GM19455 (cell line): Measurements from ENCODE around the gene SDCBP2.

Experiments
- ATAC-seq: cut with Tn5 transposase; IDR thresholded peaks from one replicate; pipeline ENCODE4 v1.9.1; 2021; ENCODE audit not compliant: unreplicated experiment

The SDCBP2 gene

DNA sequence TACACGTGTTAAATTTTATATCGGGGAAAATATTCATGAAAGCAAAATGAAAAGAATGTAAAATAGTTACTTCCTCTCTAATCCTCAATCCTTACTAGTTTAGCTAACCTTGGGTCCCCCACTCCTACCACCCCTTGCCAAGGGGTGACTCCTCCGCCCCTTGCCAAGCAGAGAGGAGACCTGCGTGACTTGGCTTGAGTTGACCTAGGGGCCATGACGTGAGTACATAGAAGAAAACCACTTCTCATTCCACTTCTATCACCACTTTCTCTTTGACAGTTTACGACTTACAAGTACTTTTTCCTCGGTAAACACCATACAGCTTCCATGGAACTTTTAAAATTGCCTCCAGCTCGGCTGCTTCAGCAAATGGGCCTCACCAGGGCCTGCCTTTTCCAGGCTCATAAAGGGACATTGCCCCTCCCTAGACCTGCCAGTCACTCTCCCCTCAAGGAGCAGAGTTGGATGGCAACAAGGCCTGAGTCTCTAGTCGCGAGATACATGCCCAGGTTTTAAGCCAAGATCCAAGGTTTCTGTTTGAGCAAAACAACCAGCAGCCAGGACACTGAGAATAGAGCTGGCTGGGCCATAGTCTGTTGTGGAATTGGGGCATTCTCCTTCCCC, 29.9 kb downstream of the SDCBP2 start:
- ATAC-seq: no peak

- ATAC-seq: no peak
Observed at GRCh38 chr20:1298166-1298565, 30.8 kb downstream of the SDCBP2 start.

- no peak for ATAC-seq
Observed at GRCh38 chr20:1297486-1297885, 31.5 kb downstream of the SDCBP2 start.

DNA sequence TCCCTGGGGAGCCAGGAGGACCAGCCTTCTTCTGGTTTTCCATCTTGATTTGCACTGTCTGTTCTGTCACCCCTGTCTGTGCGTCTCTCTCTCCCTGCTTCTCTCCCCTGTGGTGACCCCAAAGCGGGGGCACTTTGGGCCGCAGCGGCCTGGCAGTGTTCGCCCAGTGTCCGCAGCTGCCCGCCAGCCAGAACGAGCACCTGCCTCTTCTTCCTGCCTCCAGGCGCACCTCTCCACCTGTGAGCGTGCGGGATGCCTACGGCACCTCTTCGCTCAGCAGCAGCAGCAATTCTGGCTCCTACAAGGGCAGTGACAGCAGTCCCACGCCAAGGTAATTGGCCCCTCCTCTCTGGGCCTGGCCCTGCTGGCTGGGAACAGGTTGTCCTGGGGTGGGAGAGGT, 32.0 kb downstream of the SDCBP2 start:
- ATAC-seq: no peak

- ATAC-seq: no peak
Observed at GRCh38 chr20:1296117-1296610, 32.8 kb downstream of the SDCBP2 start.

GRCh38 chr20:1295276-1295930, 33.5 kb downstream of the SDCBP2 start:
- ATAC-seq: no peak

DNA sequence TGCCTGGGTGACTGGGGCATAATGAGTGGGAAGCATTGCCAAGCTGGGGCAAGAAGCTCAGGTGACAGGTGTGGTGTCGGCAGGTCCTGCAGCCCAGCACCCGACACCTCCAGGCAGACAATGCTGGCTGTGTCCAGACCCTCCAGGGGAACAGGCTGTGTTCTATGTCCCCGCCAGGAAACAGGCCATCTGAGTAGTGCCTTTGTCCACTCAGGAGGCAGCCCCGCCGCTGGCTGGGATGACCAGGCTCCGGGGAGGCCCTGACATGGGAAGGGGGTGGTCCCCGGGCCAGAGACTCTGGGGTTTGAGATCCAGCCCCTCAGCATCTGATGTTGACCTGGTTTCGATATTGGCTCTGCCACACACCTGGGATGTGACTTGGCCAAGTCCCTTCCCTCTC, 34.4 kb downstream of the SDCBP2 start:
- no peak for ATAC-seq

- no peak for ATAC-seq
Observed at GRCh38 chr20:1293641-1294379, 35.1 kb downstream of the SDCBP2 start.

- no peak for ATAC-seq
Observed at GRCh38 chr20:1292620-1293019, 36.3 kb downstream of the SDCBP2 start.

DNA sequence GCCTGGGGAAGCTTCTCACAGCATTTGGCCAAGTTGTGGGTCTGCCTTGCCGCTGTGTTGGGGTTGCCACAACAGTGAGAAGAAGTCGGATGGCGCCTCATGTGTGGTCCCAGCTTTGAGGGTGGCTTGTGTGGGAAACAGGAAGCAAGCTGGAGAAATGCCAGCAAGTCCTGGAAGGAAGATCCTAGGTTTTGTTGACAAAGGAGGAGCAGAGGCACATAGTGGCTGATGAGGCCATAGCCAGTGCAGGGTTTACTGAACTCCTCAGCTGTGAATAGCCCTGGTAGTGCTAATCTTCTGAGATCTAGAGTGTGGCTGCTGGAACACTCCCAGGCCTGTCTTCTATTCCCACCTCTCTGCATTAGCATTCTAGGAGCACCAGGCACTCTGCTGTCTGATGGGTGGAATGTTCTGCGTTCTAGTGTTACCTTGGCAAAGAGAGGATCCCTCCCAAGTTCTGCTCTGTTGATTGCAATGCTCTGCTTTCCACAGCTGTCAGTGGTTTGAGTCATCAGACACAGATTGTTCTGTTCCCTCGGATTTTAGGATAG, 37.7 kb downstream of the SDCBP2 start:
- ATAC-seq: no peak

DNA sequence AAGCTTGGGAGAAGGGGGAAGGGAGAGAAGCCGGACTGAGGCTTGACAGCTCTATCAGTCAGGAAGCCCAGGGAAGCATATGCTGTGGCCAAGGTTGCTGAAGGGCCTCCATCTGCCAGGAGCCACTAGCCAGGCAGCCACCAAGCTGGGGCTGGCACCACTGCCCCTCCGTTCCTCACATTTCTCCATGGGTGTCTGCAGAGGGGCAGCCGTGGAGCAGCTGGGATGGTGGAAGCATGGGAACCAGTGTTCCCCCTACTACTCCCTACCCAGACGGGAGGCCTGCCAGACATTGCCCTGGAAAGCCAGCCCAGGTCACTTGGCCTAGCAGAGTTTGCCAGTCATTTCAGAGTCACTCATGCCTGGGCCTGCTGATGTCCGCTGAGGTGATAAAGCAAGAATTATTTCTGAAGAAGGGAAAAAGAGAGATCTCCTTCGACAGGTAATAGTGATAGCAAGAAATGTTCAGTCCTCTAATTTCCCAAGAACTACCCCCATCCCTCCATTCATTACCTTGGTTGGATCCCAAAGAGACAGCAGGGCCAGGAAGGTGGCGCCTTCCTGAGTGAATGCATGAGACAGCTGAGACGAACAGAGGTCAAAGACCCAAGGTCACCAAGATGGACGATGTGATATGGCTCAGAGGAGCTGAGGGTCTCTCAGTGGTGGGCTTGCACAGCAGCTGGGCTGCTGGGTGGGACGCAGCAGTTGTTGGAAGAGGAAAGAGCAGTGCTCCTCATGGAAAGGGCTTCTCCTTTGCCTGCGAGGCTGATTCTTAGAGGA, 41.0 kb downstream of the SDCBP2 start:
- ATAC-seq: no peak

GRCh38 chr20:1287306-1287705, 41.6 kb downstream of the SDCBP2 start:
- no peak for ATAC-seq

- ATAC-seq: no peak
Observed at GRCh38 chr20:1286267-1287024, 42.5 kb downstream of the SDCBP2 start.

DNA sequence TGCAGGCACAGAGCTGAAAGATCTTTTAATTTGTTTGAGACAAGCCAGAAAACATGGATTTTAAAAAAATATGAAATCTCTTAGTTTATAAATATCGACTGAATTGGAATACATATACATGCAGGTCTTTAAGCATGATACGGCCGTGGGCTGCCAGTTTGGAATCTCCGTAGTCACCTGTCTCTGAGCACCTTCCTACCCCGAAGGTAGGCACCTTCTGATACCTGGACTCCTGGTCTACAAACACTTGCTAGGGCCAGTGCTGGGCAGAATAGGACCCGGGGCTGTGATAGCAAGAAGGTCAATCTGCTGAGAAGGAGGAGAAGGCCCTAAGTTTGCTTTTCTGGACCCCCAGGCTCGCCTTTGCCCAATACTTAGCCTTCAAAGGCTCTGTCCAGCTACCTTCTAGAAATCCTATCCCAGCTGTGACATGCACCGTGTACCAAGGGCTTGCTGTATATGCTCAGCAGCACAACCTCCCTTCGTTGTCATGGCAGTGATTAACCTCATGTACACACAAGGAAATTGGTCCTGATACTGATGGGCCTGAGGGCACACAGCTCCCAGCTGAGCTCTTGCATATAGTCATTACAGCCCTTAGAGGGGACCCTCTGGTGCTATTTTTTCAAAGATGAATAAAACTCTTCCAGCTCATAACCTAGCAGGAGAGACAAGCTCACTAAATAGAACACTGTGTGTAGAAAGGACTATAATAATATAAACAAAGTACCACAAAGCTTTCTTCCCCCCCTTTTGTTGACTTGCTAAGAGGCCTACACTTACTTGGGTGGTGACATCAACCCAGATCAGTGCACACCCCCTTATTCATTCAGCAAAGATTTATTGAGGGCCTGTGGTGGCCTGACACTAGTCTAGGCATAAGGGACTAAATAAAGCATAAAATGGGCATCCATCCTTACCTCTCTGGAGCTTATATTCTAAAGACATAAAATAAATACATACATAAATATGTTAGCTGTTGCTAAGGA, 45.1 kb downstream of the SDCBP2 start:
- ATAC-seq: no peak

DNA sequence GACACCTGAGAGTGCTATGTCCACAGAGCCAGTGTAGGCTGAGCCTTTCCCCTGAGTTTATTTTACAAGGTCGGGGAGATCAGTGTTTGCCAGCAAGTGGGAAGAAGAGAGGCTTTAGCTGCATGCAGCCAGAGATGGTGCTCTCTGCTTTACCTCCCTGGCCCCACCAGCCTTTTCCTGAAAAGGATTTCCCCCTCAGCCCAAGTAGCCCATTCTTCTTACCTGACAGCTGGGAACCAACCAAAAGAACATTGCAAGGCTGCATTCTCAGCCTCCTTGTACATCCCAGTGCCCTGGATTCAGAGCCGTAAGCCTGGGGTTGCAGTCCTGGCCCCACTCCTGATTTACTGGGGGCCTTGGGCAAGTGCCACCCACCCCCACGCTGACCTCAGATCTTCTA, 46.0 kb downstream of the SDCBP2 start:
- ATAC-seq: no peak

DNA sequence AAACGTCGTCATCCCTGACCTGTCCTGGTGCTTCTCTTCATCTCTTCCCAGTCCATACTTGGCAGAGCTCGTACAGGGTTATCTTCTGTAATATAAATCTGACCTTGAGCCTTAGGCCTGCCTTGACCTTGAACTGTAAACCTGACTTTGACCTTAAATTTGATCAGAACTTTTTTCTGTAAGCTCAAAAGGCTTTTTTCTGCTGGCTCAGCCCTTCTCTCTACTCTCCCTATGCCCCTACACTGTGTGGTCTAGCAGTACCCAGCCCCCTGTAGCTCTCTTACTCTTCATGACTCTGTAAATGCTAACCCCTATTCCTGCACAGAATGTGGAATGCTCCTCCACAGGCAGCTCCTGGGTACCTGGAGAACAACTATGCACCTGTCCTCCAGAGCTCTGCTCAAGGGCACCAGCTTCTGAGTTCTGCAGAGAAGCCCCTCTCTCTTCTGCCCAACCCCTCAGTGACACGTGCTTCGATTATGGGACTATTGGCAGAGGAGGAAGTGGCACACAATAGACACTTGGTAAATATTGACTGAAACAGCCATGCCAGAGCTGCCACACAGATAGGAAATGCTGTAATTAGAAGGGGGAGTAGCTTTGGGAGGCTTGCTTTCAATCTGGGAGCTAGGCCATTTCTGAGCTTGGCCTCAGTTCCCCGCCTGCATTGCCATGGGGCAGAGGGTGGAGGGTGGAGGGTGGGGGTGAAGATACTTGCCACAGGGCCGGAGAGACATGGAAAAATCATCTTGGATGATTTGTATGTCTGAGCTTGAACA, 47.5 kb downstream of the SDCBP2 start:
- ATAC-seq: no peak

DNA sequence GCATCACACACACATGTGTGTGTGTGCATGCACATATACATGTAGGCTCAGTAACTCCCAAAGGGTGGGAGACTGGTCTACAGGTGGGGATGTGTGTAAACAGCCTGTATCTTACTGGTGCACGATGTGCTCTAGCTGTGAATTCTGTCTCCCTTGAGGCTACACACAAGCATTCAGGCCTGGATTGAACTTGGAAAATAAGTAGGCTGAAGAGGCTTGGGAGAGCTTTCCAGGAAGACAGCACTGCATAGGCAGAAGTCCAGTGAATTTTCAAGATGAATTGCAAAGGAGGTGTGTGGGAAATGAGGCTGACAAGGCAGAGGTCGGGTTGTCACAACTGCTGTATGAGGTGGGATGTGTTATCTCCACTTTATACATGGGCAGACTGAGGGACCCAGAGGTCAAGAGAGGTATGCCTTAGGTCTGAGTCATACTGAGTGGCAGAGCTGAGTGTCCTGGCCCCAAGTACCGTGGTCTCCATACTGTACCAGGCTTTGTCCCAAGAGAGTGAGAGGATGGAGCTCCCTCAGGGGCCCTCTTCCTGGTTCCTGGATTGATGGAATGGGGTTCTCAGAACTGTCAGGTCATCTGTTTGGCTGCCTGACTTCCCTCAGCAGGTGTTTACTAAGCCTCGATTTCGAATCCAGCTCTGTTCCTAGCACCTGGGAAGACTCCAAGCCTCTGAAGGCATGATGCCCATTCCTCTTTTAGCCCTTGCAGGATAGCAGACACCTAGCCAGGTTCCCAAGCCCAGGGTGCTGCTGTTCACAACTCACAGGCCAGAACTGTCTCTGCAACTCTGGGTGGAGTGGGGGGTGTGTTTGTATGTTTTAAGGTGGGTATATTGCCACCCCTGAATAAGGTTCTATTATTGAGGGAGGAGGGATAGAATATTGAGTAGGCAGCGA, 48.5 kb downstream of the SDCBP2 start:
- ATAC-seq: no peak
